HepG2 (cell line): Measurements from ENCODE around the gene STIMATE. TPM values are rescaled to one million over a fixed set of nuclear protein-coding genes. Genes with fewer than 3 reads are reported as not detected.

Experiments used
- ATAC-seq: fragments of 200-7000 bp; cut with Tn5 transposase; 3 replicates; pipeline ENCODE4 v1.9.1; 2020; ENCODE audit warnings: mild to moderate bottlenecking, moderate library complexity
- BruUV-seq: library from RNA; stranded (reverse); fragments of 400-500 nt; replicated peaks from 2 replicates; lab custom pipeline; 2021; lab: Mats Ljungman, UMichigan
- CTCF ChIA-PET: fragments of 300-600 bp; formaldehyde crosslinking; extraction: SDS; loops from one replicate; lab custom pipeline; 2021; ENCODE audit warnings: low total read pairs, inconsistent platforms, low intra/inter-chr PET ratio; lab: Yijun Ruan, JAX
- POLR2A ChIA-PET: fragments of 350-600 bp; sonication (Branson Sonifier 250); formaldehyde crosslinking; loops from one replicate; lab custom pipeline; 2020; ENCODE audit warnings: antibody characterized with exemption, inconsistent platforms; lab: Yijun Ruan, JAX
- DNase-seq: peaks from one replicate; pipeline ENCODE4 v3.0.0-alpha.2; 2015; ENCODE audit warnings: low spot score
- FAIRE-seq: peaks from 3 replicates; lab custom pipeline; 2011; peaks lifted over from hg19 to GRCh38; lab: Jason Lieb, UNC
- H2AFZ ChIP-seq: one replicate; pipeline ENCODE4 v1.6.1; 2011; ENCODE audit warnings: low read length, inconsistent platforms
- H3K27ac ChIP-seq: fragments of 300-600 bp; 3 replicates; pipeline ENCODE4 v1.8.0; 2011; ENCODE audit warnings: mixed run types, mild to moderate bottlenecking, mixed read lengths, low read length, inconsistent platforms; ENCODE audit not compliant: insufficient read depth; ENCODE audit errors: extremely low read length
- H3K27me3 ChIP-seq, 2 experiments: fragments of 200-600 bp in 1 of 2; 2 replicates in 1 of 2; 3 replicates in 1 of 2; pipeline versions ENCODE4 v1.6.0 to v1.8.0; 2011; ENCODE audit warnings: low read length in 2 of 2, mild to moderate bottlenecking in 2 of 2, moderate library complexity in 2 of 2, inconsistent platforms in 1 of 2; ENCODE audit not compliant: insufficient read depth in 2 of 2, control insufficient read depth in 1 of 2
- H3K36me3 ChIP-seq, 2 experiments: fragments of 200-600 bp in 1 of 2; replicated peaks in 1 of 2; 2 replicates in 1 of 2; 3 replicates in 1 of 2; pipeline versions ENCODE4 v1.5.1 to v1.8.0; 2011; ENCODE audit warnings: low read length in 2 of 2, inconsistent platforms in 1 of 2; ENCODE audit not compliant: insufficient read depth in 2 of 2, control insufficient read depth in 1 of 2
- H3K4me1 ChIP-seq: 2 replicates; pipeline ENCODE4 v1.5.1; 2012; ENCODE audit warnings: low read length, inconsistent platforms; ENCODE audit not compliant: insufficient read depth
- H3K4me2 ChIP-seq: 2 replicates; pipeline ENCODE4 v1.6.0; 2011; ENCODE audit warnings: low read depth, low read length, inconsistent platforms
- H3K4me3 ChIP-seq, 3 experiments: fragments of 200-600 bp in 1 of 3; sonication (generic), shearing (Covaris generic) in 1 of 3; replicated peaks in 1 of 3; 2 replicates each; pipeline ENCODE4 v1.5.1; 2011 to 2016; ENCODE audit warnings: low read length in 3 of 3, inconsistent platforms in 2 of 3, low read depth in 2 of 3, mild to moderate bottlenecking in 2 of 3, control low read depth in 1 of 3, mixed read lengths in 1 of 3; ENCODE audit not compliant: insufficient read depth in 1 of 3
- H3K79me2 ChIP-seq: one replicate; pipeline ENCODE4 v1.6.1; 2011; ENCODE audit warnings: low read length, inconsistent platforms; ENCODE audit not compliant: insufficient read depth
- H3K9ac ChIP-seq: 2 replicates; pipeline ENCODE4 v1.6.0; 2011; ENCODE audit warnings: mild to moderate bottlenecking, low read depth, low read length, inconsistent platforms; ENCODE audit not compliant: insufficient read depth
- H3K9me3 ChIP-seq: 2 replicates; pipeline ENCODE4 v1.5.1; 2012; ENCODE audit warnings: mild to moderate bottlenecking, low read length
- H4K20me1 ChIP-seq: 2 replicates; pipeline ENCODE4 v1.6.0; 2011; ENCODE audit warnings: inconsistent platforms, mild to moderate bottlenecking, low read length, moderate library complexity; ENCODE audit not compliant: insufficient read depth
- ATAD3A ChIP-seq: sonication (generic); formaldehyde crosslinking; IDR thresholded peaks from 2 replicates; pipeline ENCODE4 v1.4.0; 2020; ENCODE audit warnings: missing genetic modification reagents
- DZIP1 ChIP-seq: sonication (generic); formaldehyde crosslinking; IDR thresholded peaks from 2 replicates; pipeline ENCODE4 v1.5.0; 2020; ENCODE audit warnings: mild to moderate bottlenecking, missing genetic modification reagents
- GABPB1 ChIP-seq: IDR thresholded peaks from 2 replicates; pipeline ENCODE4 v1.6.1; 2016; ENCODE audit warnings: mild to moderate bottlenecking, missing genetic modification reagents, moderate library complexity, missing compliant biosample characterization
- HINFP ChIP-seq: sonication (generic); formaldehyde crosslinking; IDR thresholded peaks from 2 replicates; pipeline ENCODE4 v1.4.0; 2020; ENCODE audit warnings: low read depth, mild to moderate bottlenecking, missing genetic modification reagents
- JARID2 ChIP-seq: sonication (generic); formaldehyde crosslinking; IDR thresholded peaks from 2 replicates; pipeline ENCODE4 v1.8.1; 2023; ENCODE audit warnings: missing genetic modification reagents, inconsistent platforms; ENCODE audit not compliant: insufficient replicate concordance
- JUNB ChIP-seq: sonication (generic); formaldehyde crosslinking; IDR thresholded peaks from 2 replicates; pipeline ENCODE4 v1.8.0; 2022; ENCODE audit warnings: missing genetic modification reagents, mild to moderate bottlenecking, borderline replicate concordance
- KLF6 ChIP-seq: IDR thresholded peaks from 2 replicates; pipeline ENCODE4 v1.8.0; 2016; ENCODE audit warnings: missing biosample characterization, missing genetic modification reagents
- MTF1 ChIP-seq: sonication (generic); formaldehyde crosslinking; IDR thresholded peaks from 2 replicates; pipeline ENCODE4 v1.5.0; 2020; ENCODE audit warnings: missing genetic modification reagents
- NFIB ChIP-seq: sonication (generic); formaldehyde crosslinking; IDR thresholded peaks from 2 replicates; pipeline ENCODE4 v1.9.0; 2021; ENCODE audit warnings: missing genetic modification reagents, mild to moderate bottlenecking, borderline replicate concordance
- SAP130 ChIP-seq: IDR thresholded peaks from 2 replicates; pipeline ENCODE4 v1.6.1; 2016; ENCODE audit warnings: low read depth
- THAP7 ChIP-seq: sonication (generic); formaldehyde crosslinking; IDR thresholded peaks from 2 replicates; pipeline ENCODE4 v1.8.1; 2023; ENCODE audit warnings: mild to moderate bottlenecking, missing genetic modification reagents
- ZFP1 ChIP-seq: IDR thresholded peaks from 2 replicates; pipeline ENCODE4 v1.6.1; 2016
- ZFP36 ChIP-seq: fragments of 150-350 bp; IDR thresholded peaks from 2 replicates; pipeline ENCODE4 v1.6.1; 2018; ENCODE audit warnings: borderline replicate concordance, low read length, low read depth; ENCODE audit not compliant: partially characterized antibody
- ZNF143 ChIP-seq: sonication (generic); formaldehyde crosslinking; IDR thresholded peaks from 2 replicates; pipeline ENCODE4 v1.4.0; 2020; ENCODE audit warnings: missing genetic modification reagents
- ZNF546 ChIP-seq: sonication (generic); formaldehyde crosslinking; conservative IDR thresholded peaks from 2 replicates; pipeline ENCODE4 v1.8.1; 2023; ENCODE audit warnings: mild to moderate bottlenecking, missing genetic modification reagents
- ZNF563 ChIP-seq: sonication (generic); formaldehyde crosslinking; IDR thresholded peaks from 2 replicates; pipeline ENCODE4 v1.8.0; 2022; ENCODE audit warnings: mild to moderate bottlenecking, moderate library complexity, missing genetic modification reagents
- ZNF672 ChIP-seq: sonication (generic); formaldehyde crosslinking; IDR thresholded peaks from 2 replicates; pipeline ENCODE4 v1.8.1; 2022; ENCODE audit warnings: missing genetic modification reagents
- ZNF891 ChIP-seq: sonication (generic); formaldehyde crosslinking; IDR thresholded peaks from 2 replicates; pipeline ENCODE4 v1.5.0; 2020; ENCODE audit warnings: mild to moderate bottlenecking, missing genetic modification reagents
- WGBS: methylation state at CpG from one replicate; pipeline ENCODE4 v1.1.6; 2017; ENCODE audit warnings: low lambda C conversion rate; 5-methylcytosine and 5-hydroxymethylcytosine counted together
- in situ Hi-C: cut with HindIII; loops from 2 replicates; pipeline ENCODE4 v1.10.0; 2017; ENCODE audit warnings: low pct_unique_long_range_greater_than_20kb; ENCODE audit not compliant: extremely low pct_ligation_motif_present
- intact Hi-C: fragments of 100-400 bp; cut with micrococcal nuclease; formaldehyde crosslinking; loops from one replicate; pipeline ENCODE4 v1.10.0; 2022; ENCODE audit not compliant: unreplicated experiment
- polyA plus RNA-seq, 8 experiments: library from polyadenylated mRNA; depleted of rRNA in 3 of 8; stranded (reverse) in 7 of 8; unstranded in 1 of 8; fragments of >200 nt; fragmentation: Illumina TruSeq in 4 of 8; extraction: Trizol in 4 of 8; gene quantifications; 2 replicates each; pipeline versions ENCODE4 v1.2.1 to v1.2.3, GENCODE V29; 2011 to 2016; ENCODE audit warnings: low read depth in 4 of 8, missing spikeins in 1 of 8, mixed read lengths in 1 of 8; ENCODE audit not compliant: insufficient read depth in 1 of 8
- total RNA-seq, 5 experiments: library from RNA; depleted of rRNA; stranded (reverse); fragments of >200 nt; fragmentation: Illumina TruSeq; extraction: Trizol; gene quantifications; 2 replicates each; pipeline ENCODE4 v1.2.3, GENCODE V29; 2016; ENCODE audit warnings: low read depth in 1 of 5

Gene STIMATE
- total and polyA plus RNA-seq, 2 of the 13 experiments (the other 11 are each of a cell fraction or from before 2014, with no cell fraction given): 5.7 to 11.7 TPM

GRCh38 chr3:52931889-52932288 lies 34.5 kb upstream of the STIMATE start:
- BruUV-seq: no TSS peak
- POLR2A ChIA-PET: no interaction called here
- DNase-seq: no peak
- H3K4me3 ChIP-seq: no peak overlapping the region
- WGBS: 75% methylated on average over 2 of the region's 2 CpGs
- peaks cover 6% of the 10 kb centered on the region; the same call in 1 of the 2 replicates for H3K4me1 ChIP-seq
- peaks cover 6 to 19% of the 10 kb centered on the region in 2 experiments; a peak in 4 of 5 replicates for H3K36me3 ChIP-seq
- no peaks in the 10 kb centered on the region for H3K79me2 ChIP-seq
- FAIRE-seq: no peak
- H4K20me1 ChIP-seq: no peaks in the 10 kb centered on the region
- H3K9ac ChIP-seq: no peak overlapping the region
- no peak for TF ChIP-seq ZNF563 (CRISPR knock-in tag)
- TF ChIP-seq ZNF546 (CRISPR knock-in tag): no peak
- no peak for TF ChIP-seq ZNF143
- TF ChIP-seq MTF1 (CRISPR knock-in tag): no peak
- no peak for TF ChIP-seq THAP7 (CRISPR knock-in tag)
- TF ChIP-seq ZFP36: no peak
- no peak for TF ChIP-seq ZNF891 (CRISPR knock-in tag)
- TF ChIP-seq ZFP1 (CRISPR knock-in tag): no peak
- TF ChIP-seq GABPB1: no peak
- no peak for TF ChIP-seq JARID2
- no peak for TF ChIP-seq ATAD3A (CRISPR knock-in tag)
- no peak for TF ChIP-seq SAP130 (CRISPR knock-in tag)
- no peak for TF ChIP-seq ZNF672 (CRISPR knock-in tag)
- TF ChIP-seq JUNB (CRISPR knock-in tag): no peak
- TF ChIP-seq DZIP1 (CRISPR knock-in tag): no peak
- no peak for TF ChIP-seq KLF6 (CRISPR knock-in tag)
- TF ChIP-seq NFIB (CRISPR knock-in tag): no peak
- TF ChIP-seq HINFP (CRISPR knock-in tag): no peak
- TF ChIP-seq, all 625 proteins: peak for 0
- Histone ChIP-seq H3K4me2 (no peak overlapping the region), H3K27ac (no peak overlapping the region), H2AFZ (no peak overlapping the region), H3K9me3 (no peaks in the 10 kb centered on the region), H3K27me3 (no peaks in the 10 kb centered on the region)
- CTCF ChIA-PET: no interaction called here
- in situ Hi-C loops (loop anchor here (10.0 kb wide), 1 partner anchor 77 kb away; no protein-coding TSS in a partner anchor), intact Hi-C loops (loop anchor here (5.0 kb wide), 1 partner anchor 125 kb away; no protein-coding TSS in a partner anchor)
- no peak for ATAC-seq
